Nephron progenitor cell (in vitro differentiated cells): Measurements from ENCODE around the gene RAPGEF4.

Experiments
- DNase-seq: peaks from one replicate; pipeline ENCODE4 v3.0.0; 2021
- H3K27ac Mint-ChIP-seq: 2 replicates; pipeline ENCODE4 v1.8.0; 2021; ENCODE audit warnings: mild to moderate bottlenecking, moderate library complexity, mixed read lengths
- H3K27me3 Mint-ChIP-seq: 2 replicates; pipeline ENCODE4 v1.8.0; 2021; ENCODE audit warnings: mild to moderate bottlenecking, low read depth, mixed read lengths; ENCODE audit not compliant: poor library complexity
- H3K36me3 Mint-ChIP-seq: 2 replicates; pipeline ENCODE4 v1.8.0; 2021; ENCODE audit warnings: low read depth, mixed read lengths
- H3K4me1 Mint-ChIP-seq: 2 replicates; pipeline ENCODE4 v1.8.0; 2021; ENCODE audit warnings: mixed read lengths
- H3K4me3 Mint-ChIP-seq: 2 replicates; pipeline ENCODE4 v1.8.0; 2021; ENCODE audit warnings: mild to moderate bottlenecking, moderate library complexity, mixed read lengths
- H3K9me3 Mint-ChIP-seq: 2 replicates; pipeline ENCODE4 v1.8.0; 2021; ENCODE audit warnings: mild to moderate bottlenecking, moderate library complexity, mixed read lengths
- TF ChIP-seq, protein P1 (sequence below): fragments of 200-600 bp; sonication (generic); IDR thresholded peaks from 2 replicates; pipeline ENCODE4 v1.5.0; 2021; ENCODE audit warnings: antibody characterized with exemption

RAPGEF4 gene

DNA sequence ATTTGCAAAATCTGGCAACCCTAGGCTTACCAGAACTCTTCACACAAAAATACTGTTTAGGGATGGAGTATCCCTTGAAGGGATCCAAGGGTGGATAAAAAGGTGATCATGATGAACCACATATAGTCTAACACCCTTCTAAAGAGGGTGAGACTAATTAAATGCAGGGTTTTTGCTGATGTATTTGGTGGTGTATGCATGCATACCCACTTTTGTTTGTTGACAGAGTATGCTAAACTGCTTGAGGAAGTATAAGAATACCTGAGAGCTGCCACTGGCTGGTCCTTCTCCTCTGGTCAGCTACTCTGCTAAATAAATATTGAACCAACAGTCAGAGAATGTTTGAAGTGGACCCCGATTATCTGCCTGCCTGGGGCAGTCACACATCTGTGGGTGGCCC lies 34.2 kb downstream of the RAPGEF4 start:
- no peaks in the 10 kb centered on the region for H3K9me3 Mint-ChIP-seq
- TF ChIP-seq, protein P1, sequence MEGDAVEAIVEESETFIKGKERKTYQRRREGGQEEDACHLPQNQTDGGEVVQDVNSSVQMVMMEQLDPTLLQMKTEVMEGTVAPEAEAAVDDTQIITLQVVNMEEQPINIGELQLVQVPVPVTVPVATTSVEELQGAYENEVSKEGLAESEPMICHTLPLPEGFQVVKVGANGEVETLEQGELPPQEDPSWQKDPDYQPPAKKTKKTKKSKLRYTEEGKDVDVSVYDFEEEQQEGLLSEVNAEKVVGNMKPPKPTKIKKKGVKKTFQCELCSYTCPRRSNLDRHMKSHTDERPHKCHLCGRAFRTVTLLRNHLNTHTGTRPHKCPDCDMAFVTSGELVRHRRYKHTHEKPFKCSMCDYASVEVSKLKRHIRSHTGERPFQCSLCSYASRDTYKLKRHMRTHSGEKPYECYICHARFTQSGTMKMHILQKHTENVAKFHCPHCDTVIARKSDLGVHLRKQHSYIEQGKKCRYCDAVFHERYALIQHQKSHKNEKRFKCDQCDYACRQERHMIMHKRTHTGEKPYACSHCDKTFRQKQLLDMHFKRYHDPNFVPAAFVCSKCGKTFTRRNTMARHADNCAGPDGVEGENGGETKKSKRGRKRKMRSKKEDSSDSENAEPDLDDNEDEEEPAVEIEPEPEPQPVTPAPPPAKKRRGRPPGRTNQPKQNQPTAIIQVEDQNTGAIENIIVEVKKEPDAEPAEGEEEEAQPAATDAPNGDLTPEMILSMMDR: no peak
- no peak for DNase-seq
- no peaks in the 10 kb centered on the region for H3K36me3 Mint-ChIP-seq
- no peak overlapping the region for H3K27ac Mint-ChIP-seq
- no peak overlapping the region for H3K4me3 Mint-ChIP-seq
- no peaks in the 10 kb centered on the region for H3K4me1 Mint-ChIP-seq
- H3K27me3 Mint-ChIP-seq: peaks cover 5% of the 10 kb centered on the region

DNA sequence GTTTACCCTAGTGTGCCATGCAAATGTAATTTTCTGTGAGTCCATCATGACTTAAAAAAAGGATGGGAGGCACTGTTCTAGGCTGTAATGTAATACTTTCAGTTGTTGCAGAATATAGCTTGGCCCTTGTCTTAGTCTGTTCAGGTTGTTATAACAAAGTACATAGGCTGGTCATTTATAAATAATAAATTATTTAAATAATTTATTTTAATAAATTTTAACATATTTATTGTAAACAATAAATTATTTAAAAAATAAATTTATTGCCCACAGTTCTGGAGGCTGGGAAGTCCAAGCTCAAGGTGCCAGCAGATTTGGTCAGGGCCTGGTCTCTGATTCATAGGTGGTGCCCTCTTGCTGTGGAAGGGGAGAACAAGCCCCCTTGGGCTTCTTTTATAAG lies 35.2 kb downstream of the RAPGEF4 start:
- peaks cover 5% of the 10 kb centered on the region for H3K27me3 Mint-ChIP-seq
- H3K4me1 Mint-ChIP-seq: no peaks in the 10 kb centered on the region
- H3K4me3 Mint-ChIP-seq: no peak overlapping the region
- TF ChIP-seq, protein P1: no peak
- no peak overlapping the region for H3K27ac Mint-ChIP-seq
- H3K36me3 Mint-ChIP-seq: no peaks in the 10 kb centered on the region
- no peak for DNase-seq
- H3K9me3 Mint-ChIP-seq: peaks cover under 1% of the 10 kb centered on the region

DNA sequence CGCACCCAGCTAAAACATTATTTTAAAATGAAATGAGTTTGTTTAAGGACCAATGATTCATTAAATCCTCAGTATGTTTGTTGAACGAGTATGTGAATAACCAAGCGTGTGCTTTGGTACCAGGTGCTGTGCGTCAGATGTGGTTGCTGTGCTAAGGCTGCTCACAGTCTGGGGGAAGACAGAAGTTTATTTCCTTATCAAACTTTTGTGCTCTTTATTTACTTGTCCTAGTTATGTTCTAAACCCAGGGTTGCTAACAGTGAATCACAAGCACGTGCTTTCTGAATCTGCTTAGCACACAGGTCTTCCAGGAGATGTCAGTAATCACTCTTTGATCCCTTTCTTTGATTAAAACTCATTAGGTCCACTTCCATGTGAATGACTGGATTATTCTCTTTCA lies 37.0 kb downstream of the RAPGEF4 start:
- Mint-ChIP-seq H3K9me3 (peaks cover 10% of the 10 kb centered on the region), H3K4me3 (no peak overlapping the region), H3K27me3 (peaks cover 5% of the 10 kb centered on the region), H3K36me3 (peaks cover 4% of the 10 kb centered on the region), H3K4me1 (no peaks in the 10 kb centered on the region), H3K27ac (no peak overlapping the region)
- no peak for DNase-seq
- TF ChIP-seq, protein P1: no peak

DNA sequence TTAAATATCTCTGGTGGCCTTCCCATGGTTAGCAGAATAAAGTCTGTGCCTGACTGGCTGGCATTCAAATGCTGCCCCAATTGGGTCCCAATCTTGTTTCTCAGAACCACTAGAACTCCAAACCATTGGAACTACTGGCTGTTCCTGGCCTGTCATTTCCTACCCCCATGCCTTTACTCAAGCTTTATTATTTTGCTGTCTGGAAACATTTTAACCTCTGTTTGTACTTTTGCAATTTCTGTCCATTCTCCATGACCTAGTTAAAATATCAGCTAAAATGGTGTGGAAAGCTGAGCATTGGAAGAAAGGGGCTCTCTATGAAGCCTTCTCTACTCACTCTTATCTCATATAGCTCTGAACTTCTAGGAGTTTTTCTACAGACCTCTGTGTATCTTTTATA lies 38.7 kb downstream of the RAPGEF4 start:
- H3K27me3 Mint-ChIP-seq: peaks cover 5% of the 10 kb centered on the region
- no peak overlapping the region for H3K4me3 Mint-ChIP-seq
- H3K36me3 Mint-ChIP-seq: peaks cover 4% of the 10 kb centered on the region
- H3K27ac Mint-ChIP-seq: no peak overlapping the region
- peaks cover 10% of the 10 kb centered on the region for H3K9me3 Mint-ChIP-seq
- H3K4me1 Mint-ChIP-seq: no peaks in the 10 kb centered on the region
- TF ChIP-seq, protein P1: no peak
- DNase-seq: no peak

DNA sequence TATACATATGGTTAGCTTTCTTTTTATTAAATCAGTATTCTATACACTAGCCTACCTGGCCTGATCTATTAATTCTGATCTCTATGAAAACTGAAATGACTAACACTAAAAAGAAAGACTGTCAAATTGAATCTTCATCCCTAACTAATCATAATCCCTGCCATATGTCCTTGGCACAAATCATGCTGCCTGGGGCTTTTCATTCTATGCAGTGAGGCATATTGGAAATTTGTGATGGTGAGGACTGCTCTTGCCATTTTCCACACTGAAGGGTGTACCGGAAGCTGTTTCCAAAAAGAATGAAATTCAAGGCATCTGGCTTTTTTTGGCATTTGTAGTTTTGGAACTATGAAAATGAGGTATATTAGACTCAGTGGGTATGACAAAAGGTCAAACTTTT lies 39.7 kb downstream of the RAPGEF4 start:
- Mint-ChIP-seq H3K27me3 (peaks cover 5% of the 10 kb centered on the region), H3K4me1 (no peaks in the 10 kb centered on the region), H3K4me3 (no peak overlapping the region), H3K36me3 (peaks cover 7% of the 10 kb centered on the region), H3K9me3 (peaks cover 15% of the 10 kb centered on the region), H3K27ac (no peak overlapping the region)
- DNase-seq: no peak
- TF ChIP-seq, protein P1: no peak

DNA sequence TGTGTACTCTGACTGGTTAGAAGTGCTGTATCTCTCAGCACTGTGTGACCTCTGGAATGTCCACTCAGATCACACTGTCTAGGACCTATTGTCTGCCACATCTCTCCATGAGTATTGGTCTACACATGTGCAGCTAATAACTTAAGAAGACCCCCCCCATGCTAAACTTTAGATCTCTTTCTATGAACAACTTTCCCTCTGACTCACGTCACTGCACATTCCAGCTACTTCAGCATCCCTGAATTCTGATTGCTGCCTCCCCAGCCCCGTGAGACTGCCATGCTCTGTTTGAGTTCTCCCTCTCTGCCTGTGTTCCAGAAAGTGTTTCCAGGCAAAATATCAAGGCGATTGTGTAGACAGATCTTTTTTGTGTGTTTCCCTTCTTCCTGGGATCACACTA lies 41.8 kb downstream of the RAPGEF4 start:
- peaks cover 8% of the 10 kb centered on the region for H3K27me3 Mint-ChIP-seq
- H3K4me1 Mint-ChIP-seq: peaks cover 3% of the 10 kb centered on the region
- H3K9me3 Mint-ChIP-seq: peaks cover 22% of the 10 kb centered on the region
- no peak overlapping the region for H3K4me3 Mint-ChIP-seq
- H3K27ac Mint-ChIP-seq: no peak overlapping the region
- TF ChIP-seq, protein P1: no peak
- no peak for DNase-seq
- H3K36me3 Mint-ChIP-seq: peaks cover 15% of the 10 kb centered on the region
